ENCODE results near the gene SV2B.

The SV2B gene

GRCh38 chr15:91136386-91136923, 36.4 kb downstream of the SV2B start:
- DNase-seq (ENCODE audit: low read depth in 2 of 2) = no peak

GRCh38 chr15:91140601-91141000, 40.5 kb downstream of the SV2B start:
- DNase-seq (ENCODE audit: low read depth in 2 of 2) = no peak

GRCh38 chr15:91141097-91141496, 41.0 kb downstream of the SV2B start:
- DNase-seq (ENCODE audit: low read depth in 2 of 2) = no peak

- DNase-seq (ENCODE audit: low read depth in 2 of 2) = no peak
Observed at GRCh38 chr15:91142106-91142744, 42.2 kb downstream of the SV2B start.

- no peak for DNase-seq (ENCODE audit: low read depth in 2 of 2)
Observed at GRCh38 chr15:91142946-91143345, 42.9 kb downstream of the SV2B start.

- DNase-seq (ENCODE audit: low read depth in 2 of 2) = no peak
Observed at GRCh38 chr15:91146728-91147127, 46.7 kb downstream of the SV2B start.

GRCh38 chr15:91148243-91148642, 48.2 kb downstream of the SV2B start:
- no peak for DNase-seq (ENCODE audit: low read depth in 2 of 2)

GRCh38 chr15:91150502-91151160, 50.6 kb downstream of the SV2B start:
- DNase-seq (ENCODE audit: low read depth in 2 of 2) = no peak

- DNase-seq (ENCODE audit: low read depth in 2 of 2) = no peak
Observed at GRCh38 chr15:91151781-91152563, 51.9 kb downstream of the SV2B start.

GRCh38 chr15:91152896-91153581, 53.0 kb downstream of the SV2B start:
- DNase-seq (ENCODE audit: low read depth in 2 of 2) = no peak

- no peak for DNase-seq (ENCODE audit: low read depth in 2 of 2)
Observed at GRCh38 chr15:91153954-91154353, 53.9 kb downstream of the SV2B start.

GRCh38 chr15:91156175-91156726, 56.2 kb downstream of the SV2B start:
- no peak for DNase-seq (ENCODE audit: low read depth in 2 of 2)

- no peak for DNase-seq (ENCODE audit: low read depth in 2 of 2)
Observed at GRCh38 chr15:91158415-91159394, 58.6 kb downstream of the SV2B start.

- no peak for DNase-seq (ENCODE audit: low read depth in 2 of 2)
Observed at GRCh38 chr15:91165850-91166249, 65.8 kb downstream of the SV2B start.

- no peak for DNase-seq (ENCODE audit: low read depth in 2 of 2)
Observed at GRCh38 chr15:91168457-91168856, 68.4 kb downstream of the SV2B start.

- DNase-seq (ENCODE audit: low read depth in 2 of 2) = no peak
Observed at GRCh38 chr15:91171334-91171733, 71.3 kb downstream of the SV2B start.

- DNase-seq (ENCODE audit: low read depth in 2 of 2) = no peak
Observed at GRCh38 chr15:91182101-91182500, 82.0 kb downstream of the SV2B start.

- no peak for DNase-seq (ENCODE audit: low read depth in 2 of 2)
Observed at GRCh38 chr15:91183596-91183995, 83.5 kb downstream of the SV2B start.

GRCh38 chr15:91184441-91184840, 84.4 kb downstream of the SV2B start:
- DNase-seq (ENCODE audit: low read depth in 2 of 2) = no peak

GRCh38 chr15:91186904-91187656, 87.0 kb downstream of the SV2B start:
- no peak for DNase-seq (ENCODE audit: low read depth in 2 of 2)

Measured in stimulated activated CD8-positive, alpha-beta memory T cell treated with anti-CD3 and anti-CD28 coated beads, Interleukin-15, amount 100 ng/mL, for 48 hours (primary cell).